IPS-18a (cell line): ENCODE results near the gene TMEM209.
"Not testable (repeated sequence)": the region's sequence is repeated elsewhere in the genome, so short reads cannot be mapped to it uniquely, and the experiment has no call there.

Source experiments
- H3K27ac ChIP-seq: one replicate; pipeline ENCODE4 v1.5.1; 2013; ENCODE audit warnings: low read length
- H3K27me3 ChIP-seq: one replicate; pipeline ENCODE4 v1.6.1; 2013; ENCODE audit warnings: mild to moderate bottlenecking, low read length; ENCODE audit not compliant: control insufficient read depth, insufficient read depth
- H3K36me3 ChIP-seq: one replicate; pipeline ENCODE4 v1.6.1; 2013; ENCODE audit warnings: low read depth, low read length; ENCODE audit not compliant: control insufficient read depth
- H3K4me1 ChIP-seq: one replicate; pipeline ENCODE4 v1.6.1; 2013; ENCODE audit warnings: low read depth, low read length; ENCODE audit not compliant: control insufficient read depth
- H3K4me3 ChIP-seq: one replicate; pipeline ENCODE4 v1.5.1; 2013; ENCODE audit warnings: low read length
- H3K9ac ChIP-seq: one replicate; pipeline ENCODE4 v1.6.1; 2013; ENCODE audit warnings: mild to moderate bottlenecking, low read length, moderate library complexity
- H3K9me3 ChIP-seq: one replicate; pipeline ENCODE4 v1.6.1; 2013; ENCODE audit warnings: low read depth, low read length; ENCODE audit not compliant: control insufficient read depth

The TMEM209 gene

DNA sequence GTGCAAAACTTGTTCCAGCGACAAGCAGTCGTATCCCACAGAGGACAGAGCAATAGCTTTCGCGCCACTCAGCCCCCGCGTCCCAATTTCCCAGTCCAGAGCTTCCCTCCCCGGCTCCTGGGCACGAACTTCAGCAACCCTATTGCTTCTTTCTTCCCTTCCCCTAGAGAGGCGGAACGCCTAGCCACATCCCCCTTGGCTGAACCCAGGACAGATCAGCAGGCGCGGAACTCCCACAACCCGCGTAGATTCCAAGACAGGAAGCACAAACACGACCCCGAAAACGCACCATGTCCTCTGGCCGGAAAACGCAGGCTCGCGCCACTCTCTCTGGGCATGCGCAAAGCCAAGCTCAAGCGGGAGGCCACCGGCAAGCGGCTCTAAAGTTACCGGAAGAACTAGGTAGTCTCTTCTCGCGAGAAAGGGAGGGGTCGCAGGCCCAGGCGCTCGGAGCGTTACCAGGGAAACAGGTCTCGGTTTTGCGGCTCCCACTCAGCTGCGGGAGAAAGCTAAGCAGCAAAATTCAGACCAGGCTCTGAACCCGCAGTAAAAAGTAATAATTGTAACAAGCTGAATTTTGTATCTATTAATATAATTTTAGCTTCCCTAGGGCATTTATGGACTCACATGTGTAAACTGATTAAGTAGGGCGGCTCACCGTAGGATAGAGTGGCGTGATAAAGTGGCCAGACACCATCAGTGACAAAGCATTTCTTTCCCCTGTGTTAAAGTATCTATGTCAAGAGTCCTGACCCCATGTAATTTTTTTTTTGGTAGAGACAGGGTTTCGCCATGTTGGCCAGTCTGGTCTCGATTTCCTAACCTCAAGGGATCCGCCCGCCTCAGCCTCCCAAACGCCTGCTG is at the start of gene TMEM209:
Gene TMEM209 (minus strand): TSS at position 323 of the 864 bp plus-strand sequence. CDS start 31 bp downstream, at position 292.
- Histone ChIP-seq H3K4me3 (peak within 1 kb of the TSS; percentile 89), H3K9ac (peak within 1 kb of the TSS; percentile 99), H3K9me3 (no peaks in the 10 kb centered on the region), H3K36me3 (peaks cover 28% of the 10 kb centered on the region), H3K27ac (peak within 1 kb of the TSS; percentile 97), H3K4me1 (peaks cover 5% of the 10 kb centered on the region), H3K27me3 (no peaks in the 10 kb centered on the region)

- Histone ChIP-seq H3K4me1 (peaks cover 11% of the 10 kb centered on the region), H3K9me3 (peaks cover 16% of the 10 kb centered on the region), H3K9ac (no peak overlapping the region), H3K27me3 (no peaks in the 10 kb centered on the region), H3K27ac (no peak overlapping the region), H3K4me3 (no peak overlapping the region), H3K36me3 (no peaks in the 10 kb centered on the region)
Observed at GRCh38 chr7:130254555-130254954, 49.3 kb upstream of the TMEM209 start.

GRCh38 chr7:130249626-130250025 is 44.4 kb upstream of the TMEM209 start:
- not testable (repeated sequence) for H3K27ac ChIP-seq, H3K36me3 ChIP-seq, H3K4me1 ChIP-seq, H3K9me3 ChIP-seq, H3K27me3 ChIP-seq, H3K4me3 ChIP-seq, H3K9ac ChIP-seq

GRCh38 chr7:130248842-130249241 is 43.6 kb upstream of the TMEM209 start:
- not testable (repeated sequence) for H3K27me3 ChIP-seq, H3K4me3 ChIP-seq, H3K27ac ChIP-seq, H3K4me1 ChIP-seq, H3K9me3 ChIP-seq, H3K36me3 ChIP-seq, H3K9ac ChIP-seq

- not testable (repeated sequence) for H3K36me3 ChIP-seq, H3K9me3 ChIP-seq, H3K27me3 ChIP-seq, H3K4me3 ChIP-seq, H3K27ac ChIP-seq, H3K9ac ChIP-seq, H3K4me1 ChIP-seq
Observed at GRCh38 chr7:130246491-130246890, 41.3 kb upstream of the TMEM209 start.

DNA sequence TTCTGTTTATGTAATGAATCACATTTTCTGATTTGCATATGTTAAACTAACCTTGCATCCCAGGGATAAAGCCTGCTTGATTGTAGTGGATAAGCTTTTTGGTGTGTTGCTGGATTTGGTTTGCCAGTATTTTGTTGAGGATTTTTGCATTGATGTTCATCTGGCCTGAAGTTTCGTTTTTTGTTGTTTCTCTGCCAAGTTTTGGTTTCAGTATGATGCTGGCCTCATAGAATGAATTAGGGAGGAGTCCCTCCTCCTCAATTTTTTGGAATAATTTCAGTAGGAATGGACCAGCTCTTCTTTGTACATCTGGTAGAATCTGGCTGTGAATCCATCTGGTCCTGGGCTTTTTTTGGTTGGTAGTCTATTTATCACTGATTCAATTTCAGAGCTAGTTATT is 38.3 kb upstream of the TMEM209 start:
- H3K4me3 ChIP-seq, H3K4me1 ChIP-seq, H3K27me3 ChIP-seq, H3K36me3 ChIP-seq, H3K27ac ChIP-seq, H3K9me3 ChIP-seq, H3K9ac ChIP-seq: not testable (repeated sequence)

DNA sequence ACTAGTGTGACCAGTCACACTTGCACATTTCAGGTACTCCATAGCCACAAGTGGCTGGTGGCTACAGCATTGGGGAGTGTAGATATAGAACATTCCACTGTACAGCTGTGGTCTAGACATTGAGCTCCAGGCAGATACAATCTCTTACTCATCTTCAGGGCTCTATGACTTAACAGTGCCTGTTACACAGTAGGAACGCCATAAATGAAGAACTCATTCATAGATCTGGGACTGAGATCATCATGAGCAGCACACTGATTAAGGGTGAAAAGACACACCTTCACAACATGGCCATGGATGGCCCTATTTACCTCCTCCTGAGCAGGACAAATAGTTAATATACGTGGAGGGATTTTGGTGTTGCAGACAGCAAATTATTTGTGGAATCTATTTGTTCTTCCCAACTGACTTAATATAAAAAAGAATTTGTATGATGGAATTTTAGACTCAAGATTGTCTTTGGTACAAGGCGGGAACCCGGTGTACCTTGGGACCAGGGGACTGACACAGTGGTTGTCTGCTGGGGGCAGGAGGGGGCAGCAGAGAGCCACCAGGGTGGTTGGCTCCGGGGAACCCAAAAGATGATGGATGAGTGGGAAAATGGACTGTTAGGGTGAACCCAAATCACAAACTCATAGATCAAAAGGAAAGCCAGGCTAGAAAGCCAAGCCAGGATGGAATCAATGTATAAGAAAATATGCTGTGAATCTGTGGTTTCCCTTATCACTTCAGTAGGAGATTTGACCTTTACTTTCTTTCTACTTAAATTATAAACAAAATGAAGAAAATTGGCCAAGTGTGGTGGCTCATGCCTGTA is 37.2 kb upstream of the TMEM209 start:
- Histone ChIP-seq H3K27ac (no peak overlapping the region), H3K4me1 (no peaks in the 10 kb centered on the region), H3K9me3 (no peaks in the 10 kb centered on the region), H3K4me3 (no peak overlapping the region), H3K27me3 (no peaks in the 10 kb centered on the region), H3K9ac (no peak overlapping the region), H3K36me3 (no peaks in the 10 kb centered on the region)

- Histone ChIP-seq H3K27me3 (no peaks in the 10 kb centered on the region), H3K4me1 (no peaks in the 10 kb centered on the region), H3K9ac (no peak overlapping the region), H3K27ac (no peak overlapping the region), H3K9me3 (no peaks in the 10 kb centered on the region), H3K36me3 (no peaks in the 10 kb centered on the region), H3K4me3 (no peak overlapping the region)
Observed at GRCh38 chr7:130240240-130240639, 35.0 kb upstream of the TMEM209 start.

DNA sequence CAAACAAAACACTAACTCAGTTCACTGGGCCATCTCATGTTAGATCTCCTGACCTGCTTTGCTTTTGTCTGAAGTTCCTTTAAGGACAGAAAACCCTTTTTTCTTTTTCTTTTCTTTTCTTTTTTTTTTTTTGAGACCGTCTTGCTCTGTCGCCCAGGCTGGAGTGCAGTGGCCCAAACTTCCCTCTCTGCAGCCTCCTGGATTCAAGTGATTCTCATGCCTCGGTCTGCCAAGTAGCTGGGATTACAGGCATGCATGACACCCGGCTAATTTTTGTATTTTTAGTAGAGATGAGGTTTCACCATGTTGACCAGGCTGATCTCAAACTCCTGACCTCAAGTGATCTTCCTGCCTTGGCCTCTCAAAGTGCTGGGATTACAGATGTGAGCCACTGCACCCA is 31.2 kb upstream of the TMEM209 start:
- not testable (repeated sequence) for H3K4me1 ChIP-seq, H3K36me3 ChIP-seq, H3K9me3 ChIP-seq, H3K9ac ChIP-seq, H3K4me3 ChIP-seq, H3K27ac ChIP-seq, H3K27me3 ChIP-seq

DNA sequence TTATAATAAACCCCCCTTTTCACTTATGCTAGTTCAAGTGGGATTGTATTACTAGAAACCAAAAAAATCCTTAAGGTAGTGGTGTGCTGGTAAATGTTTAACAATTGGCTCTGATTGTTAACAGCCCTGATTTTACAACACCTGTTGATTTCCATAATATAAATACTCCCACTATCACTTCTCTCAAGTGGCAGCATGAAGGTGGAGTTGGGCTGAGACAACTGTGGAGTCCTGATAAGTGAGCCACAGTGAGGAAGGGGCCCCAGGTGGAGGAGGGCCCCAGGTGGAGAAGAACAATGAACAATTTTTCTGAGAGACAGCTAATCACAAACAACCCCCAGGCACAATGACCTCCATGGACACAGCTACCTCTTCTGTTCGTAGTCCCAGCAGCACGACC is 28.9 kb upstream of the TMEM209 start:
- no peak overlapping the region for H3K27ac ChIP-seq
- H3K9me3 ChIP-seq, result no peaks in the 10 kb centered on the region
- H3K9ac ChIP-seq, result no peak overlapping the region
- no peaks in the 10 kb centered on the region for H3K27me3 ChIP-seq
- no peaks in the 10 kb centered on the region for H3K36me3 ChIP-seq
- H3K4me1 ChIP-seq, result no peaks in the 10 kb centered on the region
- no peak overlapping the region for H3K4me3 ChIP-seq

GRCh38 chr7:130232209-130232608 is 27.0 kb upstream of the TMEM209 start:
- no peak overlapping the region for H3K4me3 ChIP-seq
- peaks cover 4% of the 10 kb centered on the region for H3K4me1 ChIP-seq
- H3K9ac ChIP-seq, result no peak overlapping the region
- no peaks in the 10 kb centered on the region for H3K36me3 ChIP-seq
- H3K9me3 ChIP-seq, result no peaks in the 10 kb centered on the region
- H3K27ac ChIP-seq, result no peak overlapping the region
- no peaks in the 10 kb centered on the region for H3K27me3 ChIP-seq
